GM04504 (cell line): Measurements from ENCODE around the gene TBRG1.
A peak's percentile ranks its signal among the peaks of the same experiment; 100 is the strongest.
"Not testable (repeated sequence)": the region's sequence is repeated elsewhere in the genome, so short reads cannot be mapped to it uniquely, and the experiment has no call there.

Experiments used
- DNase-seq: peaks from one replicate; pipeline ENCODE4 v3.0.0-alpha.2; 2012; ENCODE audit warnings: low read depth

TBRG1 gene

DNA sequence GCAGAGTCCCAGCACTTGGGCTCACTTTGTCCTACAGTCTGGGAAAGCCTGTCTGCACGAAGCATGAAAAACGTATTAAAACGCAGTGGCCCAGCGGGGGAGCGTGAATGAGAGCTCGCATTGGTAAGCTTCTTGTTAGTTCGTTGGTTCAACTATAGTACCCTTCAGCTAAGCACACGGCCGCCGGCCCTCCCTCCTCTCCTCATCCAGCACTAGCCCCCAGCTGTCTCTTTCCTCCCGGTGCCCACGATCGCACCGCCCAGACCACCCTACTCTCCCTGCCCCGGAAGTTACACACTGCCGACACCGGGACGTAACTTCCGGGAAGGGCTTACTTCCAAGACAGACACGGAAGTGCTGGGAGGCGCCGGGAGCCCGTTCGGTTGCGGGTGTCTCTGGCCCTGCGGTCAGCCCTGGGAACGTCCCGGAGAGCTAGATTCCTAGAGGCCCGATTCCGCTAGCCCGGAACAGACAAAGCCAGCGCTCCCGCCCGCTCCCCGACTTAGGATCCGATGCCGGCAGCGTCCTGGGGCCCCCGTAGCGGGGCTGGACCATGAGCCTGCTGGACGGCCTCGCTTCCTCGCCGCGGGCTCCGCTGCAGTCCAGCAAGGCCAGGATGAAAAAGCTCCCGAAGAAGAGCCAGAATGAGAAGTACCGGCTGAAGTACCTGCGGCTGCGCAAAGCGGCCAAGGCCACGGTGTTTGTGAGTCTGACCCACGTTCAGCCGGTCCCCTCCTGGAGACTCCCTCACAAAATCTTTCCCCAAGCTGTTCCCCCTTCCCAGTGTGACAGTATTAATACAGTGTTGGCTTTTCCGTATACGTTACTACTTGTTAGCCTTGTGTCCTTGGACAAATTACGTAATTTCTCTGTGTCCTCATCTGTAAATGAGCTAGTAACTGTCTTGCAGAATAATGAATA lies at the start of gene TBRG1:
Gene TBRG1 (plus strand): TSS at position 334 of the 921 bp plus-strand sequence. CDS start 220 bp downstream, at position 554.
- DNase-seq: peak; percentile 79

DNA sequence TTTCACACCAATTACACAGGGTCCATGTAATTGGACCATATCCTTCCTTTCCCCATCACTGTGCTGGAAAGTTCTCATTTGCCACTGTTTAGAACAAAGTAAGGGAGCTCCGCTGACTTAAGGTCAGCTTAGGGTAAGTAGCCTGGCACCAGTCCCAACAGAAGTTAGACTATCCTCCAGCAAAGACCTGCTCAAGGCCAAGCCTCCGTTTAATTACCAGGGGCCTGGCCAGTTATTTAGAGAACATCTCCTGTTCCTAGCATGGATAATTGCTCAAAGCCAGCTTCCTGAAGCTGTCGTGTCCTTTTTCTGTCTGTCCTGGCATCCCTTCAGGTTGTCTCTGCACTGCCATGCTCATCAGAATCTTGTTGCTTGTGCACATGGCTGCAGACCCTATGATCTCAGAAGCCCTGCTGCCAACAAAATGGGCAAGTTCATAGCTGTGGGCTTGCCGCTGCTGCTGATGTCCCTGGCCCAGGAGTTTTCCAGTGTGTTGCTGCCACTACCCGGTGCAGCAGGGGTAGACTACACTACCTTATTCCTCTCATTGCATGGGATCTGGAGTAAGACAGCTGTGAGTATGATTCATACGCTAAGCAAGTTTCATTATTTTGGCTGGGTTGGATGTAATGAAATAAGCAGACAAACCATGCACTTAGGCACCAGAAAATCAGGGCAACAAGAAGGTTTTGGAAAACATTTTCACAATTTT lies 44.8 kb upstream of the TBRG1 start:
- DNase-seq: no peak

GRCh38 chr11:124578761-124579160 lies 43.9 kb upstream of the TBRG1 start:
- no peak for DNase-seq

- no peak for DNase-seq
These were observed 40.8 kb upstream of the TBRG1 start for GRCh38 chr11:124581817-124582216.

DNA sequence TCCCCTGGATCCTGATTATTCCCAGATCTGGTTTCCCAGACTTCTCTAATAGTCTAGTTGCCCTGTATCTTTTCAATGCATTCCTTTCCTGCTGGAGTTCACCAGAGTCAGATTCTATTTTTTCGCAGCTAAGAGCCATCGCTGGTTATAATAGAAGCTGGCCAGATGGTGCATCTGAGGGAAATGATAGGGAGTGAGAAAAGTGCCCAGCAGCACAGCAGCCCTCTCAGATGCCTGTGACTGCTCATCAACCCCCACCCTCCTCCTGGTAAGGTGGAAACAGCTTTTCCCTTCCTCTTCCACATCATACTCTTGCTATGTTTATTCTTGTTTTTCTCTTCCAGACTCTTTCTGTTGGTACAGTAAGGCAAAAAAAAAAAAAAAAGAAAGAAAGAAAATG lies 40.1 kb upstream of the TBRG1 start:
- no peak for DNase-seq

- DNase-seq: no peak
These were observed 38.9 kb upstream of the TBRG1 start for GRCh38 chr11:124583781-124584180.

DNA sequence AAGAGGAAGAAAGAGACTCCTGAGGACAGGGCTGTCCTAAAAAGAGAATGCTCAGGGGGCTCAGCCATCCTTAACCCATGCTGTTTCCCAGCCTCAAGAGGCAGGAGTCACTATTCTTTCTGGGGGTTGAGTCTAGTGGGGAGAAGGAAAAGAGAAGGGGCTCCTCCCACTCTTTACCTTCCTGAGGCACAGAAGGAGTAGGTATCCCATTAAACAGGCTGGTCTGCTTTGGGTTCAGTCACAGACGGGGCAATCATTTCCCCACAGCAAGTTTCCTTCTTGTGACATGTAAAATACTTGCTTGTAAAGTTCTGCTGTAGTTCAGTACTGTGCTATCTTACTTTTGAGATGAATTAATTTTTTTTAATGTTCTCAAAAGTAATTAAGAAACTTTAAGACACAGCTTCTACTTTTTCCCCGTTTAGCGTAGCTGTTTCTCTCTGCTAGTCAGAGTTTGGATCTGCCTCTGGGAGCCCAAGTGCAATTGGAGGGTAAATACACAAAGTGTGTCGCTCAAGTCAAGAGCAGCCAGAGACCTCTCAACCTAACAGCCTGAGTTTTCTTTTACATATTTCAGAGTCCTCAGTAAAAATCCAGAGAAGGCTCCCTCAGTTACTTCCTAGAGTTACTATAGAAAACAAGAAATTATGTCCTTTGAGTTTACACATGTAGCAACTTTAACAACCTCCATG lies 37.8 kb upstream of the TBRG1 start:
- no peak for DNase-seq

- DNase-seq: peak; percentile 27
These were observed 36.3 kb upstream of the TBRG1 start for GRCh38 chr11:124586238-124586860.

DNA sequence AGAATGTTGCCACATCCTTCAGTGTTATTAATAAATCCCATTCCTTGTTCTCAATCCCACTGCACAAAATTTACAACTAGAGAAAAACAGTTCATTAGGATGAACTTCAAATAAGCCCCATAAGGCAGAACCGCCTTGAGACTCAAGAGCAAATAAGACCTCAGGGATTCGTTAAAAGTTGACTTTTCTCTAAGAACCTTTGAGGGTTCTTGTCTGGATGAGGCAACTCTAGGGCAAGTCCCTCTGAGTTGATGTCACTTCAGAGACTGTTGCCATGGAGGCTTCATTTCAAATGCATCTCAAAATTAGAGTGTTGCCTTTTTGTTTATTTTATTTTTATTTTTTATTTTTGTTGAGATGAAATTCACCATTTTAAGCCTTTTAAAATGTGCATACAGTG lies 31.2 kb upstream of the TBRG1 start:
- no peak for DNase-seq

DNA sequence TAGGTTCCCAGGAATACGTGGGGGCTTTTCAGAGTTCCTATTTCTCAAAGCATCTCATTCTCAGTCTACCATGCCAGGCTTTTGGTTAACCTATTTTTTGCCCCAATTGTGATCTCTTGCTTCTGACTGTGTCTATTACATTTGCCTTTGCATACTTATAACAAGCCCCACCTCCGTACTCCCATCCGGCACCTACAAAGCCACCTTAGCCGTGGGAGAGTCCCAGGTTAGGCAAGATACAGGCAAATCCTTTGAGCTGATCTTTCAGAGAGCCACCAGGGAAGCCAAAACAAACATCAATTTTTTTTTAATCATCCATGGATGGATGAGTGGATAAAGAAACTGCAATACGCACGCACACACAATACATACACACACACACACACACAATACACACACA lies 30.0 kb upstream of the TBRG1 start:
- no peak for DNase-seq

- no peak for DNase-seq
These were observed 27.4 kb upstream of the TBRG1 start for GRCh38 chr11:124595302-124595701.

GRCh38 chr11:124597626-124598025 lies 25.0 kb upstream of the TBRG1 start:
- DNase-seq: no peak

GRCh38 chr11:124600621-124601320 lies 21.9 kb upstream of the TBRG1 start:
- DNase-seq: no peak

- peak; percentile 20 for DNase-seq
These were observed 20.5 kb upstream of the TBRG1 start for GRCh38 chr11:124602193-124602592.

DNA sequence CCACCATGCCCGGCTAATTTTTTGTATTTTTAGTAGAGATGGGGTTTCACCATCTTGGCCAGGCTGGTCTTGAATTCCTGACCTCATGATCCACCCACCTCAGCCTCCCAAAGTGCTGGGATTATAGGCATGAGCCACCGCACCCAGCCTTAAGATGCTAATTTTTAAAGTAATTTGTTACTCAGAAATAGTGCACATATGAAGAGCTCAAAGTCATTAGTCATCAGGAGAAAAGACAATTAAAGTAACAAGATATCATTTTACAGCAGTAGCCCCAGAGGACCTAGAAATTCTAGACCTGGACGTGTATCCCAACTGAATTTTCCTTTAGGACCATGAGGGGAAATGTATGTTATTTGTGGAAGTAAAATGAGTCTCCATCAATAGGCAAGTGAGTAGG lies 19.9 kb upstream of the TBRG1 start:
- DNase-seq: not testable (repeated sequence)

DNA sequence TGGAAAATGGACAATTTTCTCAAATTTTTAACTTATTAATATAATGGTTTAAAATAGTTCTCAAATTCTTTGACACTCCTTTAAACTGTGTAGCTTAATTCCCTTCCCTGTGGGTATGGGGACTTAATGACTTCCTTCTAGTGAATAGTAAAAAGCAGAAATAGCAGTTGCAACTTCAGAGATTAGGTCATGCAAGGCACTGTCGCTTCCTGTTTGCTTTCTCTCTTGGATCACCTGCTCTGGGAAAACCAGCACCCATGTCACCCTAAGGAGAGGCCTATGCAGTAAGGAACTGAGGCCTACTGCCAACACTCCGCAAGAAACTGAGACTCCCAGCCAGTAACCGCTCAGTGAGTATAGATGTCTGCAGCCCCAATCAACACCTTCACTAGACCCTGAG lies 16.9 kb upstream of the TBRG1 start:
- no peak for DNase-seq

DNA sequence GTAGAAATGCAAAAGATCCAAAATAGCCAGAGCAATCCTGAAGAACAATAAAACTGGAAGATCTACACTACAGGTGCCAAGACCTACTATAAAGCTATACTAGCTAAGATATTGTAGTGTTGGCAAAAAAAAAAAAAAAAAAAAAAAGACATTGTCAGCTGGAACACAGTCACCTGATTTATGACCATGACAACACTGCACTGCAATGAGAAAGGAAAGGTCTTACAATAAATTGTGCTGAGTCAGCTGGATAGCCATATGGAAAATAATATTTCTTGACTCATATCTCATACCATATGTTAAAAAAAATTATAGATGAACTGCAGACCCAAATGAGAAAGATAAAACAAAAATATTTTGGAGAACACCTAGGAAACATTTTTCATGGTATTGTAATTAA lies 14.5 kb upstream of the TBRG1 start:
- DNase-seq: no peak

- no peak for DNase-seq
These were observed 12.4 kb upstream of the TBRG1 start for GRCh38 chr11:124610295-124610694.

GRCh38 chr11:124611064-124611463 lies 11.6 kb upstream of the TBRG1 start, which contains the start of gene PANX3:
PANX3 (plus strand) TSS chr11:124611428; CDS start chr11:124611557, 129 bp downstream.
- DNase-seq: no peak

GRCh38 chr11:124612045-124612444 lies 10.6 kb upstream of the TBRG1 start:
- no peak for DNase-seq

DNA sequence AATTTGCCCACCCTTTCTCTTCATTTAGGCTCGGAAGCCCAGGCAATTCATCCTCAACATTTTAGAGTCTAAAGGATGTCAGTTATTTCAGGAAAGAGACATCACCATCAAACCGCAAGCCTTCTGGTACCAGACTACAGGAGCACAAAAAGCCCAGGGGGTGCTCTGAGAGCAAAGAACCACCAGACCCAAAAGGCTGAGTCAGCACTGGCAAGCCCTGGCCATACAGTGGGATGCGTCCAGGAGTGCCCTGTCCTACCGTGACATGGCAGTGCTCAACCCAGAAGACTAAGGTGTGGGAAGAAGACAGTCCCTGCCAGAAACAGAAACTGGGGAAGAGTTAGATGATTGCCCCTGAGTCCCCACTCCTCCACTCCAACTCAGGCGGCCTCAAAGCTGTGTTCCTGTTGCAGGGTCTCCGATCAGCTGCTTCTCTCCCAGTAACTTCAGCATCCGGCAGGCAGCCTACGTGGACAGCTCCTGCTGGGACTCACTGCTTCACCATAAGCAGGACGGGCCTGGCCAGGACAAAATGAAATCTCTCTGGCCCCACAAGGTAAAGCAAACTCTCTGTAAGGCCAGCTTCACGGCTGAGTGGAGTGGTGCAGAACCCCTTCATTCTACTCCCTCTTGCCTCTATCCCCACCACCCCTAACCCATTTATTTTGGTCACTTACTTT lies 10.0 kb upstream of the TBRG1 start:
- no peak for DNase-seq
